NCI-H774 (cell line): ENCODE data around the gene SAP30.

Experiments used
- DNase-seq: peaks from one replicate; lab custom pipeline; 2025; lab: John Stamatoyannopoulos, UW

SAP30 gene

GRCh38 chr4:173370477-173371291, at the start of gene SAP30:
TSS of gene SAP30 (plus strand) at chr4:173370954. CDS start at chr4:173371183, 229 bp downstream.
- peak; percentile 86 for DNase-seq

GRCh38 chr4:173325007-173325736, 45.6 kb upstream of the SAP30 start:
- DNase-seq: no peak

- DNase-seq: no peak
These were observed 42.4 kb upstream of the SAP30 start for GRCh38 chr4:173328236-173328901.

- no peak for DNase-seq
These were observed 40.2 kb upstream of the SAP30 start for GRCh38 chr4:173330590-173330989.

- DNase-seq: no peak
These were observed 38.7 kb upstream of the SAP30 start for GRCh38 chr4:173332021-173332487.

- DNase-seq: no peak
These were observed 37.6 kb upstream of the SAP30 start for GRCh38 chr4:173332963-173333657.

GRCh38 chr4:173333658-173334084, 37.1 kb upstream of the SAP30 start:
- DNase-seq: peak; percentile 21

- DNase-seq: peak; percentile 91
These were observed 36.5 kb upstream of the SAP30 start, which contains the start of gene HMGB2 for GRCh38 chr4:173334085-173334890. TSS of gene HMGB2 (minus strand) at chr4:173334358. CDS start at chr4:173333649, 709 bp downstream.

- DNase-seq: peak; percentile 65
These were observed 35.6 kb upstream of the SAP30 start for GRCh38 chr4:173334891-173335752.

GRCh38 chr4:173337463-173337862, 33.3 kb upstream of the SAP30 start:
- DNase-seq: no peak

GRCh38 chr4:173343832-173344397, 26.8 kb upstream of the SAP30 start:
- DNase-seq: no peak

- no peak for DNase-seq
These were observed 25.1 kb upstream of the SAP30 start for GRCh38 chr4:173345648-173346047.

GRCh38 chr4:173346074-173346473, 24.7 kb upstream of the SAP30 start:
- DNase-seq: no peak

GRCh38 chr4:173347467-173347866, 23.3 kb upstream of the SAP30 start:
- DNase-seq: no peak

- no peak for DNase-seq
These were observed 12.8 kb upstream of the SAP30 start for GRCh38 chr4:173357939-173358338.

- DNase-seq: no peak
These were observed 10.1 kb upstream of the SAP30 start for GRCh38 chr4:173360587-173361221.

- no peak for DNase-seq
These were observed 8.1 kb upstream of the SAP30 start for GRCh38 chr4:173362666-173363065.

- DNase-seq: no peak
These were observed 5.3 kb upstream of the SAP30 start for GRCh38 chr4:173365359-173365996.

GRCh38 chr4:173367285-173367684, 3.5 kb upstream of the SAP30 start:
- no peak for DNase-seq
